HepG2 (cell line): Measurements from ENCODE around the gene UBL7. TPM values are rescaled to one million over a fixed set of nuclear protein-coding genes. Genes with fewer than 3 reads are reported as not detected.

Experiments used
- ATAC-seq: fragments of 200-7000 bp; cut with Tn5 transposase; 3 replicates; pipeline ENCODE4 v1.9.1; 2020; ENCODE audit warnings: mild to moderate bottlenecking, moderate library complexity
- BruUV-seq: library from RNA; stranded (reverse); fragments of 400-500 nt; replicated peaks from 2 replicates; lab custom pipeline; 2021; lab: Mats Ljungman, UMichigan
- CTCF ChIA-PET: fragments of 300-600 bp; formaldehyde crosslinking; extraction: SDS; loops from one replicate; lab custom pipeline; 2021; ENCODE audit warnings: low total read pairs, inconsistent platforms, low intra/inter-chr PET ratio; lab: Yijun Ruan, JAX
- POLR2A ChIA-PET: fragments of 350-600 bp; sonication (Branson Sonifier 250); formaldehyde crosslinking; loops from one replicate; lab custom pipeline; 2020; ENCODE audit warnings: antibody characterized with exemption, inconsistent platforms; lab: Yijun Ruan, JAX
- DNase-seq: peaks from one replicate; pipeline ENCODE4 v3.0.0-alpha.2; 2015; ENCODE audit warnings: low spot score
- FAIRE-seq: peaks from 3 replicates; lab custom pipeline; 2011; peaks lifted over from hg19 to GRCh38; lab: Jason Lieb, UNC
- H2AFZ ChIP-seq: one replicate; pipeline ENCODE4 v1.6.1; 2011; ENCODE audit warnings: low read length, inconsistent platforms
- H3K27ac ChIP-seq: fragments of 300-600 bp; 3 replicates; pipeline ENCODE4 v1.8.0; 2011; ENCODE audit warnings: mixed run types, mild to moderate bottlenecking, mixed read lengths, low read length, inconsistent platforms; ENCODE audit not compliant: insufficient read depth; ENCODE audit errors: extremely low read length
- H3K27me3 ChIP-seq, 2 experiments: fragments of 200-600 bp in 1 of 2; 2 replicates in 1 of 2; 3 replicates in 1 of 2; pipeline versions ENCODE4 v1.6.0 to v1.8.0; 2011; ENCODE audit warnings: low read length in 2 of 2, mild to moderate bottlenecking in 2 of 2, moderate library complexity in 2 of 2, inconsistent platforms in 1 of 2; ENCODE audit not compliant: insufficient read depth in 2 of 2, control insufficient read depth in 1 of 2
- H3K36me3 ChIP-seq, 2 experiments: fragments of 200-600 bp in 1 of 2; replicated peaks in 1 of 2; 2 replicates in 1 of 2; 3 replicates in 1 of 2; pipeline versions ENCODE4 v1.5.1 to v1.8.0; 2011; ENCODE audit warnings: low read length in 2 of 2, inconsistent platforms in 1 of 2; ENCODE audit not compliant: insufficient read depth in 2 of 2, control insufficient read depth in 1 of 2
- H3K4me1 ChIP-seq: 2 replicates; pipeline ENCODE4 v1.5.1; 2012; ENCODE audit warnings: low read length, inconsistent platforms; ENCODE audit not compliant: insufficient read depth
- H3K4me2 ChIP-seq: 2 replicates; pipeline ENCODE4 v1.6.0; 2011; ENCODE audit warnings: low read depth, low read length, inconsistent platforms
- H3K4me3 ChIP-seq, 3 experiments: fragments of 200-600 bp in 1 of 3; sonication (generic), shearing (Covaris generic) in 1 of 3; replicated peaks in 1 of 3; 2 replicates each; pipeline ENCODE4 v1.5.1; 2011 to 2016; ENCODE audit warnings: low read length in 3 of 3, inconsistent platforms in 2 of 3, low read depth in 2 of 3, mild to moderate bottlenecking in 2 of 3, control low read depth in 1 of 3, mixed read lengths in 1 of 3; ENCODE audit not compliant: insufficient read depth in 1 of 3
- H3K79me2 ChIP-seq: one replicate; pipeline ENCODE4 v1.6.1; 2011; ENCODE audit warnings: low read length, inconsistent platforms; ENCODE audit not compliant: insufficient read depth
- H3K9ac ChIP-seq: 2 replicates; pipeline ENCODE4 v1.6.0; 2011; ENCODE audit warnings: mild to moderate bottlenecking, low read depth, low read length, inconsistent platforms; ENCODE audit not compliant: insufficient read depth
- H3K9me3 ChIP-seq: 2 replicates; pipeline ENCODE4 v1.5.1; 2012; ENCODE audit warnings: mild to moderate bottlenecking, low read length
- H4K20me1 ChIP-seq: 2 replicates; pipeline ENCODE4 v1.6.0; 2011; ENCODE audit warnings: inconsistent platforms, mild to moderate bottlenecking, low read length, moderate library complexity; ENCODE audit not compliant: insufficient read depth
- ARNT2 ChIP-seq: sonication (generic); formaldehyde crosslinking; IDR thresholded peaks from 2 replicates; pipeline ENCODE4 v1.8.0; 2022; ENCODE audit warnings: mild to moderate bottlenecking, low read depth, missing genetic modification reagents, moderate library complexity
- HNRNPLL ChIP-seq: fragments of 200-400 bp; formaldehyde crosslinking; IDR thresholded peaks from 2 replicates; pipeline ENCODE4 v1.6.1; 2017; ENCODE audit warnings: mild to moderate bottlenecking, low read depth, low read length; ENCODE audit not compliant: poor library complexity, severe bottlenecking
- SP1 ChIP-seq, 2 experiments: fragments of 450-650 bp in 1 of 2; sonication (generic) in 1 of 2; formaldehyde crosslinking in 1 of 2; IDR thresholded peaks; 2 replicates each; pipeline versions ENCODE4 v1.4.0 to v1.6.1; 2016 to 2020; ENCODE audit warnings: missing genetic modification reagents in 1 of 2
- ZNF329 ChIP-seq: sonication (generic); formaldehyde crosslinking; IDR thresholded peaks from 2 replicates; pipeline ENCODE4 v1.9.0; 2021; ENCODE audit warnings: low read depth, mild to moderate bottlenecking, missing genetic modification reagents
- WGBS: methylation state at CpG from one replicate; pipeline ENCODE4 v1.1.6; 2017; ENCODE audit warnings: low lambda C conversion rate; 5-methylcytosine and 5-hydroxymethylcytosine counted together
- in situ Hi-C: cut with HindIII; loops from 2 replicates; pipeline ENCODE4 v1.10.0; 2017; ENCODE audit warnings: low pct_unique_long_range_greater_than_20kb; ENCODE audit not compliant: extremely low pct_ligation_motif_present
- intact Hi-C: fragments of 100-400 bp; cut with micrococcal nuclease; formaldehyde crosslinking; loops from one replicate; pipeline ENCODE4 v1.10.0; 2022; ENCODE audit not compliant: unreplicated experiment
- polyA plus RNA-seq, 8 experiments: library from polyadenylated mRNA; depleted of rRNA in 3 of 8; stranded (reverse) in 7 of 8; unstranded in 1 of 8; fragments of >200 nt; fragmentation: Illumina TruSeq in 4 of 8; extraction: Trizol in 4 of 8; gene quantifications; 2 replicates each; pipeline versions ENCODE4 v1.2.1 to v1.2.3, GENCODE V29; 2011 to 2016; ENCODE audit warnings: low read depth in 4 of 8, missing spikeins in 1 of 8, mixed read lengths in 1 of 8; ENCODE audit not compliant: insufficient read depth in 1 of 8
- total RNA-seq, 5 experiments: library from RNA; depleted of rRNA; stranded (reverse); fragments of >200 nt; fragmentation: Illumina TruSeq; extraction: Trizol; gene quantifications; 2 replicates each; pipeline ENCODE4 v1.2.3, GENCODE V29; 2016; ENCODE audit warnings: low read depth in 1 of 5

UBL7 gene
- total and polyA plus RNA-seq, 2 of the 13 experiments (the other 11 are each of a cell fraction or from before 2014, with no cell fraction given): 55.0 to 63.5 TPM

DNA sequence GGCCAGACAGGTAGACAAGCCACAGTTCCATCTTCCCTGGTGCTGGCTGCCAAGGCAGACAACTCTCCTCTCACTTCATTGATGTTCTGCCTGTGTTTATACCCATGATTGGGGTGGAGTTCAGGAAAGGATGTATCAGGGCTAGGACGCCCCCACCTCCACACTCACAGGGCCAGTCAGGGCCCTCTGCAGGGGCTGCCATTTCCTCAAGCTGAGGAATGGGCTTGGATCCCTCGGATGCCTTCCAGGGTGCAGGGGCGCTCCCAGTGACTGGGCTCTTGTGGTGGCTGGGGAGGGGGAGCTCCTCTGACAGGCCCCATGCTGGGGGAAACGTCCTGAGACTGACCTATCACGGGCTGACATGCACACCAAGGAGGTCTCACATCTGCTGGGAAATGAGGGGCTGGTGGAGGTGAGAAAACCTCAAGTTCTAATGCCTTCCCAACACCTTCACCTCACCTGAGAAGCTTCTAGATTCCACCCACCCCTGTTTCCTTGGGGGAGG, 58.6 kb downstream of the UBL7 start:
- Histone ChIP-seq H3K4me1 (peaks cover 58% of the 10 kb centered on the region), H3K9ac (no peak overlapping the region), H3K27ac (no peak overlapping the region), H3K4me3 (no peak overlapping the region), H3K9me3 (no peaks in the 10 kb centered on the region), H3K36me3 (no peaks in the 10 kb centered on the region), H4K20me1 (no peaks in the 10 kb centered on the region), H2AFZ (no peak overlapping the region), H3K79me2 (no peaks in the 10 kb centered on the region), H3K4me2 (no peak overlapping the region), H3K27me3 (peaks cover 6 to 44% of the 10 kb centered on the region in 2 experiments)
- in situ Hi-C loops (no loop called here), intact Hi-C loops (no loop called here)
- 10% methylated on average over 2 of the region's 5 CpGs for WGBS
- TF ChIP-seq SP1 (IDR thresholded peaks at IDR 0.05) (no peak), SP1 (CRISPR knock-in tag; IDR thresholded peaks at IDR 0.05) (no peak), ZNF329 (peak; percentile 97)
- BruUV-seq: no TSS peak
- ATAC-seq: no peak
- ChIA-PET POLR2A (interaction anchor here (1.2 to 1.5 kb wide), 2 partner anchors 18 to 28 kb away, joined by 3 read pairs; no protein-coding TSS in a partner anchor), CTCF (no interaction called here)
- DNase-seq: no peak
- FAIRE-seq: no peak

GRCh38 chr15:74400915-74401757, 59.8 kb downstream of the UBL7 start:
- no peak for TF ChIP-seq ARNT2 (CRISPR knock-in tag)
- TF ChIP-seq HNRNPLL: peak; percentile 45
- TF ChIP-seq, all 625 proteins: peak for 1
- ChIA-PET CTCF (no interaction called here), POLR2A (interaction anchor here (1.5 kb wide), 1 partner anchor 17 kb away, joined by 3 read pairs; no protein-coding TSS in a partner anchor)
- 22% methylated on average over 5 of the region's 11 CpGs for WGBS
- Histone ChIP-seq H3K27ac (no peak overlapping the region), H3K79me2 (no peaks in the 10 kb centered on the region), H2AFZ (no peak overlapping the region), H3K9me3 (no peaks in the 10 kb centered on the region), H3K4me3 (no peak overlapping the region), H3K4me2 (no peak overlapping the region), H4K20me1 (no peaks in the 10 kb centered on the region), H3K9ac (no peak overlapping the region), H3K36me3 (no peaks in the 10 kb centered on the region), H3K4me1 (peaks cover 58% of the 10 kb centered on the region), H3K27me3 (peaks cover 5 to 39% of the 10 kb centered on the region in 2 experiments)
- no peak for FAIRE-seq
- no peak for DNase-seq
- intact Hi-C loops (no loop called here), in situ Hi-C loops (no loop called here)
- peak; percentile 6; the same call in 1 of the 3 replicates for ATAC-seq
- BruUV-seq: no TSS peak
